CD8-positive, alpha-beta memory T cell (primary cell): ENCODE data around the gene ANTXR1. TPM values are rescaled to one million over a fixed set of nuclear protein-coding genes. Genes with fewer than 3 reads are reported as not detected.

Experiments used
- CTCF ChIA-PET: fragments of 350-600 bp; sonication (Branson Sonifier 250); formaldehyde crosslinking; loops from one replicate; lab custom pipeline; 2021; ENCODE audit warnings: antibody characterized with exemption; lab: Charles Lee
- POLR2A ChIA-PET: fragments of 350-600 bp; sonication (Branson Sonifier 250); formaldehyde crosslinking; loops from one replicate; lab custom pipeline; 2021; ENCODE audit warnings: antibody characterized with exemption; lab: Charles Lee
- DNase-seq, 5 donors: peaks; one replicate each; pipeline versions ENCODE4 v3.0.0 to v3.0.0-alpha.2; 2020 to 2022; ENCODE audit warnings: mixed read lengths in 1 of 5
- H3K27ac ChIP-seq: one replicate; pipeline ENCODE4 v1.7.0; 2013; ENCODE audit warnings: low read depth, mild to moderate bottlenecking, low read length, moderate library complexity
- H3K27me3 ChIP-seq: 2 replicates; pipeline ENCODE4 v1.7.0; 2013; ENCODE audit warnings: low read length, mild to moderate bottlenecking; ENCODE audit not compliant: insufficient read depth, poor library complexity, severe bottlenecking
- H3K36me3 ChIP-seq: 2 replicates; pipeline ENCODE4 v1.7.0; 2013; ENCODE audit warnings: mild to moderate bottlenecking, low read length, moderate library complexity; ENCODE audit not compliant: insufficient read depth
- H3K4me1 ChIP-seq: 2 replicates; pipeline ENCODE4 v1.7.0; 2013; ENCODE audit warnings: mild to moderate bottlenecking, low read length, moderate library complexity; ENCODE audit not compliant: insufficient read depth
- H3K4me3 ChIP-seq: 2 replicates; pipeline ENCODE4 v1.7.0; 2013; ENCODE audit warnings: mild to moderate bottlenecking, low read length
- H3K9me3 ChIP-seq: 2 replicates; pipeline ENCODE4 v1.7.0; 2013; ENCODE audit warnings: mild to moderate bottlenecking, low read length
- H3K27ac Mint-ChIP-seq, 8 donors: one replicate each; pipeline ENCODE4 v1.8.0; 2020 to 2021; ENCODE audit warnings: mixed read lengths in 8 of 8, mild to moderate bottlenecking in 6 of 8, inconsistent platforms in 3 of 8, moderate library complexity in 3 of 8
- H3K27me3 Mint-ChIP-seq, 2 donors: one replicate each; pipeline ENCODE4 v1.8.0; 2020 to 2021; ENCODE audit warnings: mixed read lengths in 2 of 2, mild to moderate bottlenecking in 1 of 2, moderate library complexity in 1 of 2
- H3K36me3 Mint-ChIP-seq, 3 donors: one replicate each; pipeline ENCODE4 v1.8.0; 2020 to 2021; ENCODE audit warnings: mixed read lengths in 3 of 3, inconsistent platforms in 1 of 3, mild to moderate bottlenecking in 1 of 3
- H3K4me1 Mint-ChIP-seq, 3 donors: one replicate each; pipeline ENCODE4 v1.8.0; 2020 to 2021; ENCODE audit warnings: mixed read lengths in 3 of 3, inconsistent platforms in 1 of 3, mild to moderate bottlenecking in 1 of 3
- H3K4me3 Mint-ChIP-seq, 7 donors: one replicate each; pipeline ENCODE4 v1.8.0; 2020 to 2021; ENCODE audit warnings: mixed read lengths in 7 of 7, mild to moderate bottlenecking in 6 of 7, moderate library complexity in 4 of 7, inconsistent platforms in 2 of 7
- H3K9me3 Mint-ChIP-seq, 5 donors: one replicate each; pipeline ENCODE4 v1.8.0; 2020 to 2022; ENCODE audit warnings: mixed read lengths in 5 of 5, mild to moderate bottlenecking in 3 of 5, moderate library complexity in 2 of 5, inconsistent platforms in 1 of 5
- polyA plus RNA-seq: library from polyadenylated mRNA; unstranded; fragments of 300-500 nt; fragmentation: Illumina TruSeq; gene quantifications from one replicate; pipeline ENCODE4 v1.2.3, GENCODE V29; 2021
- total RNA-seq, 2 experiments: library from RNA; stranded (reverse); gene quantifications; one replicate each; pipeline ENCODE4 v1.2.3, GENCODE V29; 2021

The ANTXR1 gene
- total and polyA plus RNA-seq, 3 experiments from 2014 or later: 0.22 to 0.27 TPM; not detected in 1

DNA sequence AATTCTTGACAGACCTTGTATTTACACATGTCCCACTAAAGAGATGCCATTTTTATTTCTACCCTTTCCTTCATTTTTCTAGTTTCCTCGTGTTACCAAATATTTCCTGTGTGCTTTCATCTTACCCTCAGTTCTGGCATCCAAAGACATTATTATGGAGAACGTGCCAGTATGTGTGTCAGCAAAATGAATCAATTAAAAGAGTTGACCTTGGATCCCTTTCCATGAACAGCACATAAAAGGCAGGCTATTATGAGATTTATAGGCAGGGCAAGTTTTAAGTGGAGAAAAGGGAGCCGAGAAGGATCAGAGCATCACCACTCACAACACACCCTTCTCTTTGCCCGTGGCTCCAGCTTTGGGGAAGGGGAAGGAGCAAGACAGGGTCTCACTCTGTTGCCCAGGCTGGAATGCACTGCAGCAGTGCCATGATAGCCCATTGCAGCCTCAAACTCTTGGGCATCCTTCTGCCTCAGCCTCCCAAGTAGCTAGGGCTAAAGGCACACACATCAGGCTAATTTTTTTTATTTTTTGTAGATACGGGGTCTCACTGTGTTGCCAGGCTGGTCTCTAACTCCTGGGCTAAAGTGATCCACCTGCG, 224.2 kb downstream of the ANTXR1 start:
- H3K4me1 ChIP-seq: no peaks in the 10 kb centered on the region
- Mint-ChIP-seq H3K36me3 (no peaks in the 10 kb centered on the region), H3K27me3 (peaks cover 5 to 30% of the 10 kb centered on the region in 2 donors), H3K4me3 (no peak overlapping the region), H3K27ac (no peak overlapping the region), H3K9me3 (no peaks in the 10 kb centered on the region), H3K4me1 (no peaks in the 10 kb centered on the region)
- H3K27ac ChIP-seq: no peak overlapping the region
- H3K36me3 ChIP-seq: no peaks in the 10 kb centered on the region
- ChIA-PET POLR2A (no interaction called here), CTCF (no interaction called here)
- no peaks in the 10 kb centered on the region for H3K27me3 ChIP-seq
- H3K4me3 ChIP-seq: no peak overlapping the region
- H3K9me3 ChIP-seq: no peaks in the 10 kb centered on the region
- no peak for DNase-seq

DNA sequence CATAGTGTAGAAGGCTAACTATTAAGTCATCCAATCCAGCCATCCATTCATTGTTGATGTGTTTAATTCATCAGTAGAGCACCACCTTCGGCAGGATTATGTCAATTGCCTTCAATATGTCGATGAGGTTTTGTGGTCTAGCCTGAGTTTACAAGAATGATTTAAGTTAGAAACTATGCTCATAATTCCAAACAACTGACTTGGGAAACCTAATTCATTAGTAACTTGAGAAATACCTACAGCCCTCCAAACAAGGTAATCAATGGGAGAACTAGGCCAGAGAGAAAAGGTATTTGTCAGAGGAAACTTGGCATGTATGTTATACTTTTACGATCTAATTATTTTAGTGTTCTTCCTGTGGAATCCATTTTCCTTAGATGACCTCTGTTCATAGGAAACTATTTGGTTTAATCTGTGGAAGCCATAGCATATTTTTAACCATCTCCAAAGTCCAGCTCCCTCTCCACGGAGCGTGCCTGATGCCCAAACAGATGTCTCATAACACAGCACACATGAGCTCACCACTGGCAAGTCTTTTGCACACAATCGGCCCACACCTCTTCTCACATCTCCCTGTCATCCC, 225.6 kb downstream of the ANTXR1 start:
- peaks cover 7 to 32% of the 10 kb centered on the region in 2 donors for H3K27me3 Mint-ChIP-seq
- Histone ChIP-seq H3K27ac (no peak overlapping the region), H3K4me1 (no peaks in the 10 kb centered on the region), H3K4me3 (no peak overlapping the region), H3K9me3 (no peaks in the 10 kb centered on the region), H3K36me3 (no peaks in the 10 kb centered on the region), H3K27me3 (no peaks in the 10 kb centered on the region)
- H3K36me3 Mint-ChIP-seq: no peaks in the 10 kb centered on the region
- no peak for DNase-seq
- H3K9me3 Mint-ChIP-seq: no peaks in the 10 kb centered on the region
- H3K4me1 Mint-ChIP-seq: no peaks in the 10 kb centered on the region
- CTCF ChIA-PET: no interaction called here
- H3K4me3 Mint-ChIP-seq: no peak overlapping the region
- POLR2A ChIA-PET: no interaction called here
- no peak overlapping the region for H3K27ac Mint-ChIP-seq

DNA sequence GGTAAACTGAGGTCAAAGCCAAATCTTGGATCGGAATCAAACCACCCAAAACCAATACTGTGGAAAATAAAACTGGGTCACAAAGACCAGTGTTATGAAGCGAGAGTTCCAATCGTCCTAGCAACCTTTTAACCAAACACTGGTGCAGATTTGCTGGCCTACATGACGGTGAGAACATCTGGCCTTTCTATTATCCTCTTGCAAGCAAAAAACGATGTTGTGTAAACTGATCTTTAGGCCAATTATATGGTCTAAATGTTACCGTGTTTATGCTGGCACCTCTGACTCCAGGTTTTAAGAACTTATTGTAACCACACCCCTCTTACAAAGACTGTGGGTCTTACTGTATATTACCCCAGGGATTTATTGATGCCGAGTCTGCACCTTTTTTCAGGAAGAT, 228.1 kb downstream of the ANTXR1 start:
- Histone ChIP-seq H3K27me3 (no peaks in the 10 kb centered on the region), H3K4me1 (no peaks in the 10 kb centered on the region), H3K36me3 (no peaks in the 10 kb centered on the region), H3K9me3 (no peaks in the 10 kb centered on the region), H3K4me3 (no peak overlapping the region), H3K27ac (no peak overlapping the region)
- H3K9me3 Mint-ChIP-seq: no peaks in the 10 kb centered on the region
- no peak overlapping the region for H3K27ac Mint-ChIP-seq
- no peaks in the 10 kb centered on the region for H3K4me1 Mint-ChIP-seq
- CTCF ChIA-PET: no interaction called here
- POLR2A ChIA-PET: no interaction called here
- no peak overlapping the region for H3K4me3 Mint-ChIP-seq
- DNase-seq: no peak
- no peaks in the 10 kb centered on the region for H3K36me3 Mint-ChIP-seq
- peaks cover 7 to 34% of the 10 kb centered on the region in 2 donors for H3K27me3 Mint-ChIP-seq

DNA sequence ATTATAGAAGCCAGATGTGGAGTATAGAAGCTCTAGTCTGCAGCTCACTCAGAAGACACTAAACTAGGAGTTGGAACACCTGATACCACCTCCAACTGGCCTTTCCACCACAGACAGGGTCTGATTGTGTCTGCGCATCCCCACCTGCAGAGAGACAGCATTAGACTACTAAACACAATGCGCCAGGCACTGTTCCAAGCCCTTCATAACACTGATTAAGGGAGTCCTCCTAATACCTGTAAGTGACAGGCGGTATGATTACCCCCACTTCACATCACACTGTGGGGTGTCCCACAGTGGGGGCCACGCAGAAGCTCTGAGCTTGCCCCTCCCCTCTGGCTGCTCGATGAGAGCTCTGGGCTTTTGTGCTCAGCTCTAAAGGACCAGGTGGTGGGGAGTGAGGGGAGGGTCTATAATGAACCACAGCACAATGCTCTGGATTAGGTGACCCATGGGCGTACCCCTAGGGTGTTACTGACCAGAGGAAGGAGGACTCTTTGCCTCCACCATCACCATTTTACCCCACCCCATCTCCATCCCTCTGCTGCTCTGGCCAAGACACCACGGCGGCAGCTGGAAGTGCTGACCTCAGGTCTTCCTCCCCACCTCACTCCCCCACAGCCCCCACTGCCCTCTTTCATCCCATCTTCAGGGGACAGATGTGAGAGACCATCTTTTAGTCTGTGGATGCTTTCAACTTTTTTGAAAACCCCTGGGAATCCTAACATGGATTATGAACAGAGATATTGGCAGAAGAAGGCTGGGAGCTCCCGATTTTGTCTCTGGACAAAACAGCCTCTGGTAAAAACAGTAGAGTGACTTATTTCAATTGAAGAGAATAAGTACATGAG, 228.9 kb downstream of the ANTXR1 start:
- H3K36me3 Mint-ChIP-seq: no peaks in the 10 kb centered on the region
- no peak overlapping the region for H3K27ac Mint-ChIP-seq
- no peak overlapping the region for H3K4me3 Mint-ChIP-seq
- H3K9me3 Mint-ChIP-seq: no peaks in the 10 kb centered on the region
- H3K36me3 ChIP-seq: no peaks in the 10 kb centered on the region
- no peak for DNase-seq
- H3K9me3 ChIP-seq: no peaks in the 10 kb centered on the region
- H3K27me3 Mint-ChIP-seq: peaks cover 7 to 41% of the 10 kb centered on the region in 2 donors
- H3K27me3 ChIP-seq: no peaks in the 10 kb centered on the region
- H3K4me3 ChIP-seq: no peak overlapping the region
- no peaks in the 10 kb centered on the region for H3K4me1 Mint-ChIP-seq
- CTCF ChIA-PET: no interaction called here
- H3K27ac ChIP-seq: no peak overlapping the region
- POLR2A ChIA-PET: no interaction called here
- no peaks in the 10 kb centered on the region for H3K4me1 ChIP-seq

DNA sequence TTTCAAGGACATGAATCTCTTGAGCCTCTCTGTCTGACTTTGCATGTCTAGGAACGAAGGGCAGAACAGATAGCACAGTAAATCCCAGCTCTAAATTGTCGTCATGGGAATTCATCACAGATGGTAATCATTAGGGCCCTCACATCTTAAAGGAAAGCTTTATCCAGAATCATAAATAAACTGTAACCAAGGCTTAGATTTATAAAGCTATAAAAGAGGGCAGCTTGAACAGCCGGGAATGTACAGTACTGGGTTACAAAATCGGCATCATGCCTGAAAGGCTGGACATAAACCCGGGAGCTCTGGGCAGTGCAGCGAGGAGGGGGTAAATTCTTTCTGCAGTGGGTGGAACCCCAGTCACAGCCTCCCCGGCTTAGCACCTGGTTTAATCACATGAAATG, 229.7 kb downstream of the ANTXR1 start:
- CTCF ChIA-PET: no interaction called here
- no peaks in the 10 kb centered on the region for H3K4me1 Mint-ChIP-seq

DNA sequence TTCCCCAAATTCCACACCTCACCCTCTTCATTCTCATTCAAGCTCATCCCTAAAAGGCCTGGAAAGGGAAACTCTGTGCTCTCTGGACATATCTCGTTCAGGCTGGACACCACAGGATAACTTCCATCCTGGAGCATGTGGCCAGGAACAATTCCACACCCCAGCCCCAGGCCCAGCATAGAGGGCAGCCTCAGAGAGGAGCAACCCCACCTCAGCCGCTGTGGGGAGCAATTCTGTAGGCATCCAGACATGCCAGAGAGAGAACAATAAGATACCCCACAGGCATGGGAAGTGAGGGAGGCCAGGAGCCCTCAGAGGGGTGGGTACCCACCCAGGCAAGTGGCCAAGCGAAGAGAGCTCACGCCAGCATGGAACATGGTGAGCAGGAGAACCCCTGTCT, 230.7 kb downstream of the ANTXR1 start:
- no peaks in the 10 kb centered on the region for H3K9me3 ChIP-seq
- ChIA-PET POLR2A (no interaction called here), CTCF (no interaction called here)
- H3K4me1 Mint-ChIP-seq: no peaks in the 10 kb centered on the region
- H3K4me3 Mint-ChIP-seq: no peak overlapping the region
- DNase-seq: no peak
- H3K4me3 ChIP-seq: no peak overlapping the region
- H3K27ac Mint-ChIP-seq: no peak overlapping the region
- no peaks in the 10 kb centered on the region for H3K36me3 Mint-ChIP-seq
- no peaks in the 10 kb centered on the region for H3K9me3 Mint-ChIP-seq
- no peak overlapping the region for H3K27ac ChIP-seq
- H3K4me1 ChIP-seq: no peaks in the 10 kb centered on the region
- no peaks in the 10 kb centered on the region for H3K36me3 ChIP-seq
- peaks cover 11 to 52% of the 10 kb centered on the region in 2 donors for H3K27me3 Mint-ChIP-seq
- no peaks in the 10 kb centered on the region for H3K27me3 ChIP-seq

More for the DNA sequence above, 229.7 kb downstream of the ANTXR1 start:
- no peaks in the 10 kb centered on the region for H3K36me3 ChIP-seq
- H3K27me3 ChIP-seq: no peaks in the 10 kb centered on the region
- H3K9me3 ChIP-seq: no peaks in the 10 kb centered on the region
- H3K27ac Mint-ChIP-seq: no peak overlapping the region
- no peak for DNase-seq
- H3K4me3 ChIP-seq: no peak overlapping the region
- no peaks in the 10 kb centered on the region for H3K9me3 Mint-ChIP-seq
- POLR2A ChIA-PET: no interaction called here
- no peaks in the 10 kb centered on the region for H3K4me1 ChIP-seq
- no peak overlapping the region for H3K4me3 Mint-ChIP-seq
- H3K36me3 Mint-ChIP-seq: no peaks in the 10 kb centered on the region
- H3K27me3 Mint-ChIP-seq: peaks cover 9 to 45% of the 10 kb centered on the region in 2 donors
- H3K27ac ChIP-seq: no peak overlapping the region

DNA sequence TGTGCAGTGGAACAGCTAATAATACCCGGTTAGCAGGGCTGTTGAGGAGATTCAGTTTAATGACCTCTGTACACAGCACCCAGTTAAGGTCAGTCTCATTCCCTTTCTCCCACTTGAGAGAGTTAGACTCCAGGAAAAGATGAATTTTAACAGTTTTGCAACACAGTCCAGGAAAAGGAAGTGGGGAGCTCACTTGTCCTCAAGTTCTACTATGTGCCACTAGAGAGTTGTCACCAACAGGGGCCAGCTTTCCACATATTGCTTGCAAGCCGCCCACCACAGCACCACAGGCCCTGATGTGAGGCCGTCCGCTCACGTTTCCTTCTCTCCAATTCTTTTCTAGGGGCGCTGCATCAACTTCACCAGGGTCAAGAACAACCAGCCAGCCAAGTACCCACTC, 231.9 kb downstream of the ANTXR1 start:
- POLR2A ChIA-PET: no interaction called here
- Mint-ChIP-seq H3K36me3 (no peaks in the 10 kb centered on the region), H3K27ac (no peak overlapping the region), H3K4me1 (no peaks in the 10 kb centered on the region), H3K27me3 (peaks cover 8 to 57% of the 10 kb centered on the region in 2 donors), H3K9me3 (no peaks in the 10 kb centered on the region), H3K4me3 (no peak overlapping the region)
- no peak for DNase-seq
- no peak overlapping the region for H3K4me3 ChIP-seq
- CTCF ChIA-PET: no interaction called here
- H3K4me1 ChIP-seq: no peaks in the 10 kb centered on the region
- no peaks in the 10 kb centered on the region for H3K9me3 ChIP-seq
- no peak overlapping the region for H3K27ac ChIP-seq
- no peaks in the 10 kb centered on the region for H3K27me3 ChIP-seq
- no peaks in the 10 kb centered on the region for H3K36me3 ChIP-seq

DNA sequence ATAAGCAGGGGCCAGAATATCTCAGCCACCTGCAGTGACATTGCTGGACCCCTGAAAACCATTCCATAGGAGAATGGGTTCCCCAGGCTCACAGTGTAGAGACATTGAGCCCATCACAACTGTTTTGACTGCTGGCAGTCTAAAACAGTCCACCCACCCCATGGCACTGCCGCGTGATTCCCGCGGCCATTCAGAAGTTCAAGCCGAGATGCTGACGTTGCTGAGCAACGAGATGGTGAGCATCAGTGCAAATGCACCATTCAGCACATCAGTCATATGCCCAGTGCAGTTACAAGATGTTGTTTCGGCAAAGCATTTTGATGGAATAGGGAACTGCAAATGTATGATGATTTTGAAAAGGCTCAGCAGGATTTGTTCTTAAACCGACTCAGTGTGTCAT, 234.6 kb downstream of the ANTXR1 start:
- Histone ChIP-seq H3K9me3 (no peaks in the 10 kb centered on the region), H3K36me3 (no peaks in the 10 kb centered on the region), H3K4me3 (no peak overlapping the region), H3K27ac (no peak overlapping the region), H3K4me1 (no peaks in the 10 kb centered on the region), H3K27me3 (no peaks in the 10 kb centered on the region)
- CTCF ChIA-PET: no interaction called here
- no peaks in the 10 kb centered on the region for H3K36me3 Mint-ChIP-seq
- peaks cover 12 to 67% of the 10 kb centered on the region in 2 donors for H3K27me3 Mint-ChIP-seq
- no peak overlapping the region for H3K4me3 Mint-ChIP-seq
- H3K27ac Mint-ChIP-seq: no peak overlapping the region
- no peaks in the 10 kb centered on the region for H3K4me1 Mint-ChIP-seq
- no peaks in the 10 kb centered on the region for H3K9me3 Mint-ChIP-seq
- DNase-seq: no peak
- POLR2A ChIA-PET: no interaction called here
